Stimulated activated CD8-positive, alpha-beta memory T cell treated with anti-CD3 and anti-CD28 coated beads, Interleukin-7, amount 100 ng/mL, for 48 hours (primary cell): ENCODE results near the gene CPT1B.
A peak's percentile ranks its signal among the peaks of the same experiment; 100 is the strongest.
"Not testable (repeated sequence)": the region's sequence is repeated elsewhere in the genome, so short reads cannot be mapped to it uniquely, and the experiment has no call there.

Experiments used
- DNase-seq, 2 donors: peaks; one replicate each; pipeline ENCODE4 v3.0.0-alpha.2; 2020; ENCODE audit warnings: low read depth in 1 of 2; ENCODE audit errors: extremely low read depth in 1 of 2

Gene CPT1B

DNA sequence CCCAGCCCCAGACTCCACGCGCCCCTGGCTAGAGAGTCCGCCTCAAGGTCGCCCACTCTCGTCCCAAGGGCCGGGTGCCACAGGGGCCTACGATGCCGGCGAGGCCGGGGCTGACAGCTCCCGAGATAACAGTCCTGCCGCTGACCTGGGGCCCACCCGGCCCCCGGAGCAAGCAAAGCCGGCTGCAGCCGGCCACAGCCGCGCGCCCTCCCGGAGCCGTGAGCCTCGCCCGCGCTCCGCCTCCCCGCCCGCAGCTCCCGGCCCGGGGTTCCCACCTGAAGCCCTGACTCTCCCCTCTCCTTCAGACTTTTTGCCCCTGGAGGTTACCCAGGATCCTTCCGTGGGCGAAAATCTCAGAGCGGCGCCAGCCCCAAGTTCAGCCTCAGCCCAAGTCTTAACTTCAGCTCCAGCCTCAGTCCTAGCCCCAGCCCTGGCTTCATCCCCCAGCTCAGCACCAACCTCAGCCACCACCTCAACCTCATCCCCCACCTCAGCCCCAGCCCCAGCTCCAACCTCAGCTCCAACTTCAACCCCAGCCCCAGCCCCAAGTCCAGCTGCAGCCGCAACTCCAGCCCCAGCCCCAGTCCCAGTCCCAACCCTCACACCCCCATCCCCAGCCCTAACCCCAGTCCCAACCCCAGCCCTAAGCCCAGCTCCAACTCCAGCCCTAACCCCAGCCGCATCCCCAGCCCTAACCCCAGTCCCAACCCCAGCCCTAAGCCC, 30.8 kb downstream of the CPT1B start:
- no peak for DNase-seq

DNA sequence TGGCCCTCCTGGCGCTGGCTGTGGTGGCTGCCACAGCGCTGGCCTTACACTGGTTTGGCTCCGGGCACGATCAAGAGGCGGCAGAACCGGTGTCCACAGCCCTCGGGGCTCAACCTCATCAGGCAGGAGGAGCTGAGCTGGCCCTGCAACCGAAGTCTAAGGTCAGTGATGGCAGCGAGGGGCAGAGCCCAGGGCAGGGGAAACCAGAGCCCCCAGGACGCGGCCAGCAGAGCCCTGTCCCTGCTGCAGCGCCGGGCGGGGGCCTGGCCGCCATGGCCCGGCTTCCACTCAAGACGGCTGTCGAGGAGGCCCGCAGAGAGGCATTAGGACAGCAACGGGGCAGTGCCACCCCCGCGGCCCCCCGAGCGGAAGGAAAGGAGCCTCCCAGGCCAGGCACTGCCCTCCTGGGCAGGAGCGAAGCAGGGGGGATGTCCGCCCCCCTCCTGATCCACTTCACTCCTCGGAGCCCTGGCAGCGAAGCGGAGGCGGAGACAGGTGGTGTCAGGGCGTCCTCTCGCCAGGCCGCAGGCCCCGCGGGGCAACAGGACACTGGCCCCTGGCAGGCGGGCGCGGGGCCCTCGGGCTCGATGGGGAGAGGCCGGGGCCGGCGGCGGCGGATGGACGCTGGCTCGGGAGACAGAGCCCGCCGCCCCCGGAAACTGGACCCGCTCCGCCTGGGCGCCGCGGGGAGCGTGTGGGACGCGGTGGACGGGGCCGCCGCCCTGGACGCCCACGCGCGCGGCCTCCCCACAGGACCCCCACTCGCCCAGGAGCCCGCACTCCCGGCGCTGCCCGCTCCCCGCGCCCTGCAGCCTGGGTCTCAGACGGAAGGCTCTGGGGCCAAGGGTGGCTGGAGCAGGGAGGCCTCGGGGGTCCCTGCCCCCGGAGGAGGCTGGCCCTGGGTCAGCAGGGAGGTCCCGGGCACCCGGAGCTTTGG, 31.6 kb downstream of the CPT1B start:
- DNase-seq, result no peak

DNA sequence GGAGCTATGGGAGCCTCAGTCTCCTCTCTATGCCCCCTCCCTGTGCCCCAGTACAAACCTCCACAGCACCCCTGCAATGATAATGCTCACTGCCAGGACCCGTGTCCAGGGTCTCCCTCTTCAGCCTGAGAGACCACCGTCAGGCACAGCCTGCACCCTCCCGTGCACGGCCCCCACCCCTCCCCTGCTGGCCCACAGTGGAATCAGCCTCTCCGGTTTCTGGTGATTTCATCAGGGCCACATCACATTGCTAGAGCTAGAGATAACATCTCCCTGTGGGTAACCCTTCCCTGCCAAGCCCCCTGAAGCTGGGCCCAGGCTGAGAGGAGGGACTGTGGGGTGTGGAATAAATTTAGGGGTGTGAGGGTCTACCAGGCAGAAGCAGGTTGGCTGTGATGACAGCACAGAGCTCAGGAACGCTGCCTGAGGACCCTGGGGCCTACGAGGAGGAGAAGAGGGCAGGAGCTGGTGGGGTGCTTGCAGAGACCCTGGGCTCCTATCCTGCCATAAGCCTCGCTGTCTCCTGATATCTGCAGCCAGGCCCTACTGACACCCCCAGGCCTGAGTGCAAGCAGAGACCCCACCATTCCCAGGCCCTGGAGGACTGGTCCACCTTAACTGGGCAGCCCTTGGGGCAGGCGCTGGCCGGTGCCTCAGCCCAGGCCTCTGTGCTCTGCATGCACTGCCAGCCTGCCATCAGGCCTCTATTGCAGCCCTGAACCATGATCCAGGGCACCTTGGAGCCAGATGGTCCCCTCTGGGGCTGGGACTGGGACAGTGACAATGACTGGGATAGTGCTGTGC, 32.5 kb downstream of the CPT1B start, which contains the start of gene KLHDC7B:
TSS of gene KLHDC7B (plus strand) at position 378 of the 804 bp plus-strand sequence. CDS start at position 723, 345 bp downstream.
- no peak for DNase-seq

DNA sequence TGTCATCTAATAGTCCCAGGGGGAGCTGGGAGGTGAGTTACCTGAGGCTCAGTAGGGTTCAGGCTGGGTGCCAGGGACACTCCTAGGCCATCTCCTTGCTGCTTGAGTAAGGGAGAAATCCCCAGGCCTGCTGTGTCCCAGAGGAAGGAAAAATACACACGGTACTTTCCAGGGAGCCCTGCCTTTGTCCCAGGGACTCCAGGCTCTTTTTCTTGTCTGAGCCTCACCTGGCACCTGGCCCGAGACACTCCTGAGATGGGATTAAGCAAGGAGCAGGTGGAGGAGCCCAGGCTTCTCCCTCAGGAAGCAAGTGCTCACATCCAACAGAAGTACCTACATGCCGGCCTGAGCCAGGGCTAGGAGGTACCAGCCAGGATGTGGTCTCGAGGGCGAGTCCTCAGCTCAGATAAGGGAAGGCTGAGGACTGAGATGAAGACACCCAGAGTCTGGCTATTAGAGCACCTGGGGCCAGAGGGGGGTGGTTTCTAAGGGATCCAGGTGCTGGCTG, 33.4 kb downstream of the CPT1B start:
- DNase-seq, result no peak

DNA sequence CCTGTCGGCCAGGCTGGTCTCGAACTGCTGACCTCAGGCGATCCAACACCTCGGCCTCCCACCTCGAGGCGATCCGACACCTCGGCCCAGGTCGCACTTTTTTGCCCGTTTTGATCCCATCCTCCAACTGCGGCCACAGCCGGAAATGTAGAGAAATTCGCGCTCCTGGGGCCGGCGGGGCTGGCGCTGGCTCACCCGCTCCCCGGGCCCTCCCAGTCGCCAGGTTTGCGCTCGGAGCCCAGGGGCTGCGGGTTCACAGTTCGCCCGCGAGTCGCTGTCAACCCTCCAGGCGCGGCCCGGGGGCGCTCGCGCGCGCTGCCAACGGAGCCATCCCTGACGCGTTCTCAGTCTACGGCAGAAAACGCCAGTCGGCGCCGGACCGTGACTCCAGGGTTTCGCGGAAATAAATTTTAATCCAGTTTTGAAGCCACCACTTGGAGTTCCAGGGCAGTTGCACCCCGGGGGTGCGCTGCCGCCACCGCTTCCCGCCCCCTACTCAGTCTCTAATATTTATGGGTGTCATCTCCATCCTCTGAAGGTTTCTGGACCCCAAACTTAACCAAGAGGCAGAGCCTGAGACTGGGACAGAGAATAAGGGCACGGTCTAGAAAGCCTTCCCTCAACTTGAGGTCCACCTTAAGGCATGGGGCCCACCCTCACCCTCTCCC, 34.0 kb downstream of the CPT1B start:
- peak; percentile 73 to 84 for DNase-seq

DNA sequence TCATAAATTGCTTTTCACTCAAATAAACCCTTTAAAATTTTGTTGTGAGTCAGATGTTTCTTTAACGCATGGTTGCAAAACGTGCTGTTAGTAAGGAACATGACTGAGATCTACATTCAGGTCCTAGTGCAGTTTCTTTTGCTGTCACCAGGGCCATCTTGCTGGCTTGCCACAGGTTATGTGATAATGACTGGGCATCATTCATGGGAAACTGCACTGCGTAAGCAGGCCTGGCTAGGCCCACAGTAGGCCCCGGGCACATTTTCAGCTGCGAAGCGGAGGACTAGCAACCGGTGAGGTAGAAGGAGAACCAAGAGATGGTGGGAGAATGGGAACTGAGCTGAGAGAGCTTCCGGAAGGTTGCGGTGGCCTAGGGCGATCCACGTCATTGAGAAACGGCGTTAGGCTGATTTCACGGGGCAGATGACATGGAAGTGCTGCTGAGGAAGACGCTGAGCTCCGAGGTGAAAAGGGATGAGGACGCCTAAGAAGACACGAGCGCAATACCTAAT, 35.8 kb downstream of the CPT1B start:
- no peak for DNase-seq

DNA sequence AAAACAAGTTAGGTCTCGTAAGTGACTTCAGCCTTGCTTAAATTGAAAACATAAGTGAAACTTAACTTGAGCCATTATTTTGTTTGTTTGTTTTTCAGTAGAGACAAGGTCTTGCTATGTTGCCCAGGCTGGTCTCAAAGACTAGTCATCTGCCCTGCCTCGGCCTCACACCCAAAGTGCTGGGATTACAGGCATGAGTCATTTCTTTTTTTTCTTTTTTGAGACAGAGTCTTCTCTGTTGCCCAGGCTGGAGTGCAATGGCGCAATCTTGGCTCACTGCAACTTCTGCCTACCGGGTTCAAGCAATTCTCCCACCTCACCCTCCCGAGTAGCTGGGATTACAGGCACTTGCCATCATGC, 36.6 kb downstream of the CPT1B start:
- DNase-seq, result not testable (repeated sequence)

DNA sequence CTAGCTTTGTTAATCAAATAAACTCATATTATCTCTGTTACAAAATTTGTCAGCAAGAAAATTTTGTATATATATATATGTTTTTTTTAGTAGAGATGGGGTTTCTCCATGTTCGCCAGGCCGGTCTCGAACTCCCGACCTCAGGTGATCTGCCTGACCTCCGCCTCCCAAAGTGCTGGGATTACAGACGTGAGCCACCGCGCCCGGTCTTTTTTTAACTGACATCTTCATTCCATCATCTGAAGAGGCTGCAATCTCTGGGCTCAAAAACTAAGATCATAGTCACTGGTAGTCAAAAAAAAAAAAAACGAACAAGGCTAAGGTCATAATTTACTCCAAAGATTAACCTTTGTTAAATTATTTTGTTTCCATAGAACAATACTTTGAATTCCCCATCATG, 37.8 kb downstream of the CPT1B start:
- DNase-seq, result no peak

DNA sequence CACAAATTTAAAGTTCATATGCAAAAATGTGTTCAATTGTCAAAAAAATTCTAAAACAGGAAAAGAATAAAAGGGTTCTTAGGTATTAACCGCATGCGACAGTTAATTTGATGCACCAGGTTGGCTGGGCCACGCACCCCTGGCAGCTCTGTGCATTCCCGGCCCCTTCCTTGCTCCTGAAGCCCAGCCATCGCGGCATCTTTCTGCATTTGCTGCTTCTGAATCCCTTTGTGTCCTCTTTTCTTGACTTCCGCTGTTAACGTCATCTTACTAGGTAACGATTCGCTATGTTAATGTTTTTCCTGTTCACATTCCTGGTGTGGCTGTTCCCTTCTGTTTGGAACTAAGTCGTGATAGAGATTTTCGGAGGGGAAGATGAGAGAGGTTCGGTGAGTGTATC, 40.5 kb downstream of the CPT1B start:
- DNase-seq, result no peak

DNA sequence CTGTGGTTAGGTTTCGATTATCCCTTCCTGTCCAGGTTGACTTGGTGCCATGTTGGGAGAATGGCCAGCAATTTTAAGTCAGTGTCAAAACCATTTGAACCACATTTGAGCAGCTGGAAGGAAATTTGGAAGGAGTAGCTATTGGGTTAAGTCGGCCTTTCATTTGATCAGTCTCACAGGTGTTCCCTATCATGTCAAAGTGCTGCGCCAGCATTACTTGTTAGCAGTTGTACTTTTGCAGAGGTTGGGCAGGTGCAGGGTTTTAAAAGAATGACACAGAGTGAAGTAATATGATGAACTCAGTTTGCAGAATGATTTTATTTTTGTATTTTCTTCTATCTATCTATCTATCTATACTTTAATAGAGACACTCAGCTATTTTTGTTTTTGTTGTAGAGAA, 42.0 kb downstream of the CPT1B start:
- no peak for DNase-seq

DNA sequence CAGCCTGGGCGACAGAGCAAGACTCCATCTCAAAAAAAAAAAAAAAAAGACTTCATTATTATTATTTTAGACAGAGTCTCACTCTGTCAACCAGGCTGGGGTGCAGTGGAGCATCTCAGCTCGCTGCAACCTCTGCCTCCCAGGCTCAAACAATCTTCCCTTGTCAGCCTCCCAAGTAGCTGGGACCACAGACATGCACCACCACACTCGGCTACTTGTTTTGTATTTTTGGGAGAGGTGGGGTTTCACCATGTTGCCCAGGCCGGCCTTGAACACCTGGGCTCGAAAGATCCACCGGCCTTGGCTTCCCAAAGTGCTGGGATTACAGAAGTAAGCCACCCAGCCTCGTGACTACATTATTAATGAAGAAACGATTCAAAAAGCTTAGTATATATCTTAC, 43.1 kb downstream of the CPT1B start:
- DNase-seq, result no peak

DNA sequence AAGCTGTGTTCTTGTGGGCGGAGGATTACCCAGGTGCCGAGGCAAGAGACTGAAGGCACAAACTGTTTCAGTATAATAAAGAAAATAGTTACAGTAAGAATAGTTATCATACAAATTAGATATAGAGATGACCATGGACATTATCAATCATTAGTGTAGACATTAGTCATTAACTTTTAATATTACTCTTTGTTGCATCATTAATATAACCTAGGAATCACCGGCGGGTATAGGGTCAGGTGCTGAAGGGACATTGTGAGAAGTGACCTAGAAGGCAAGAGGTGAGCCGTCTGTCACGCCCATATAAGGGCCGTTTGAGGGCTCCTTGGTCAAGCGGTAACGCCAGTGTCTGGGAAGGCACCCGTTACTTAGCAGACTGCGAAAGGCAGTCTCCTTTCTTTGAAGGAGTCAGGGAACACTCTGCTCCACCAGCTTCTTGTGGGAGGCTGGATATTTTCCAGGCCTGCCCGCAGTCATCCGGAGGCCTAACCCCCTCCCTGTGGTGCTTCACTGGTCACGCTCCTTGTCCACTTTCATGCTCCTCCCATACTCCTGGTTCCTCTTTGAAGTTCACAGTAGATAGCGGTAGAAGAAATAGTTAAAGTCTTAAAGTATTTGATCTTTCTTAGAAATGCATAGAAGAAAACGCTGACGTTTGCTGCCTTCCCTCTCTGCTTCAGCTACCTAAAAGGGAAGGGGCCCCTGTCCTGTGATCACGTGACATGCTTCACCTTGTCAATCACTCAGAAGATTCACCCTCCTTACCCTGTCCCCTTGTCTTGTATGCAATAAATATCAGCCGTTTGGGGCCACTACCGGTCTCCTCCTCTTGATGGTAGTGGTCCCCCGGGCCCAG, 44.1 kb downstream of the CPT1B start:
- DNase-seq, result not testable (repeated sequence)

DNA sequence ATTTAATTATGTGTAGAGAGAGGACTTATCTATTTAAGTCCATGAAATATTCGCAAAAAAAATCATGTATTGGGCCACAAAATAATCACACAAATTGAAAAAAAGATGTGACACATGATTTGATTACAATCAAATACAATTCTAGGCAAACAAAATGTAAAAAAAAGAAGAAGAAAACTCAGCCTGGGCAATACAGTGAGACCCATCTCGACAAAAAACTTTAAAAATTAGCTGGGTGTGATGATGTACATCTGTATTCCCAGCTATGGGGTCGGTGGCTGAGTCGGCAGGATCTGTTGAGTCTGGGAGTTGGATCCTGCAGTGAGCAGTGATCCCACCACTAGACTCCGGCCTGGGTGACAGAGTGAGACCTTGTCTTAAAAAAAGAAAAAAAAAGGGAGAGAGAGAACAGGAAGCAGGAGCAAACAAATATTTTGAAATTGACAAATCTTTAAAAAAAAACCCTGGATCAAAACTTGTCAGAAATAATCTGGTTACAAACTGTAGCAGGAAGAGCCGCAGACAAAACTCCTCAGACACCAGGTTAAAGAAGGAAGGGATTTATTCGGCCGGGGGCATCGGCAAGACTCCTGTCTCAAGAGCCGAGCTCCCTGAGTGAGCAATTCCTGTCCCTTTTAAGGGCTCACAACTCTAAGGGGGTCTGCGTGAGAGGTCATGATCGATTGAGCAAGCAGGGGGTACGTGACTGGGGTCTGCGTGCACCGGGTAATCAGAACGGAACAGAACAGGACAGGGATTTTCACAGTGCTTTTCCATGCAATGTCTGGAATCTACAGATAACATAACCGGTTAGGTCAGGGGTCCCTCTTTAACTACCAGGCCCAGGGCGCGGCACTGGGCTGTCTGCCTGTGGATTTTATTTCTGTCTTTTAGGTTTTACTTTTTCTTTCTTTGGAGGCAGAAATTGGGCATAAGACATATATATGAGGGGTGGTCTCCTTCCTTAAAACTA, 45.1 kb downstream of the CPT1B start:
- no peak for DNase-seq

DNA sequence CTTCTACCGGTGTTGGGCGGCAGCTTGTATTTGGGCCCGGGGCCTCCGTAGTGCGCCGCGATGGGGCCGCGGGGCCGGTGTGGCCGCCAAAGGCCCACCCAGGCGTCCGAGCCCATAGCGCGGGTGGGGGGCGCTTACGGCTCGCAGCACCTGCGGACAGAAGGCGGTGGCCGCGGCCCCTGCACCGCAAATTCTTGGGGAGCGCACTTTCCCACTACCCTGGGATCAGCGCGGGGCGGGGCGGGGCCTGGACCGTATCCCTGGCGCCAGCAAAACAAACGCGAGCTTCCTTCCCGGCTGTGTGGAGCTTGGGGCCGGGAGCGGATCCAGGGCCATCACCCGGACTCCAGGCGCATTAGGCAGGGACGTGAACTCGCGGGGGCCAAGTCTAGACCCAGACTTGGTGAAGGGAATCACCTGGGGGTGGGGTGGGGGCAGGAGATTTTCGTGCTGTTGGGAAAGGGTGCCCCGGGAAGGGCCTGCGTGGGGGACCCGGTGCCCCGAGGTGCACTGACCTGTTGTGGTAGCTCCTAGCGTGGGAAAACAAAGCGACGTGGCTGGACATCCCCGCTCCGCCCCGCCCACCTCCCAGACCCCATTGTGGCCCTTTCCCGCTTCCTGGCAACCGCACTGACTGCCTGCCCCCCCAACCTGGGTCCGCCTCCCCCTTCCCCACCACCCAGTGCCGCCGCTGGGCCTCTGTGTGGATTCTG, 46.1 kb downstream of the CPT1B start:
- DNase-seq, result no peak

DNA sequence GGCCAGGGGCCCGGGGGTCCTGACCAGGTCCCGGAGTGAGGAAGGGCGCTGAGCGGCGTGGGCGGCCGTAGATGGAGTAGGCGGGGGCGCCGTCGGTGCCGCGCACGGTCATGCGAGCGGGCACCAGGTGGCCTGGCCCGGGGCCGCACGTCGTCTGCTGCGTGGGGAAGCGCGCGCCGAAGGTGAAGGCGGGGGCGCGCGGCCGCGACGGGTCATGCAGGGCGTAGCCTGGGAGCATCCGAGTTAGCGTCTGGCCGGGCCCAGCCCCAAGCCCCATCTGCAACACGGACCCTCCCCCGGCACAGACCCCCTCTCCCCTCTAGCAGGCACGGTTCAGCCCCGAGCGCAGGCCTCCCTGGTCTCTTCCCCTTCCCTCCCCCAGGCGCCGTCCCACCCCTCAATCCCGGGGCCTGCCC, 46.7 kb downstream of the CPT1B start:
- DNase-seq, result no peak

DNA sequence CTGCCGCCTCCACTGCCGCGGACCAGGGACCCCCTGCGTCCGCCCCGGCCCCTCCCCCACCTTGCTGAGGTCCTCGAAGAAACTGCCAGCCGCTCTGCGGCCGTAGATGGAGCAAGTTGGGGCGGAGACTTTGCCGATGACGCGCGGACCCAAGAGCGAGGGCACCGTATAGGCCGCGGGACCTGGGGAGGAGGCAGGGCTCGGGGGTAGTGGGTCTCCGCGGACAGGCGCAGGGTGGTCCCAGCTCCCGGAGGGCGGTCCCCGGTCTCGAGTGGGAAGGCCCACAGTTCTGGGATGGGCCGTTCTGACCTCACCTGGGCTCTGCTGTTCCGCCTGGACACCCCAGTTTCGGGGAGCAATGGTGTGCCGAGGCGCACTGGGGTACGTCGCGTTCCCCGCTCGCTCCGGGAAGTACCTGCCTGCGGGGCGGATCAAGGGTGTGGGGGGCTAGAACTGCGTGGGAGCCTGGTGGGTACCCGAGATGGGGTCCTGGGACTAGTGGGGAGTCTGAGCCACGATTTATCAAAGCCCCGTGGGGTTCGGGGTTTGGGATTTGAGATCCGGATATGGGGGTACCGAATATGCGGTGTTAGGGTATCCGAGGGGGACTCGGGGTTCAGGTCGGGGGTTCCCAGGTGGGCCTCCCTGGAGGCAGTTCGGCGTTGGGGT, 47.2 kb downstream of the CPT1B start:
- DNase-seq, result peak; percentile 74 to 87

DNA sequence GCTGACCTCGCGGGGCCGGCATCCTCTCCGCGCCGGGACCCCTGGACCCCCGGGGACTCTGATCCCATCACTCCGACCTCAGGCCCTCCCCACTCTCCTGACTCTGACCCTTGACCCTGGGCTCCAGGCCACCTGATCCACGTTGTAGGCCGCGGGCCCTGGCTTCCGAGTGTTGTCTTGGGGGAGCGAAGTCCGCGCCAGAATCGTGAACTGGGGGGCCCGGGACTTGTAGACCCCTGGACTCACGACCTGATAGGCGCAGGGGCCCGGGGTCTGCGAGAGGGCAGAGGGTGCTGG, 47.7 kb downstream of the CPT1B start:
- no peak for DNase-seq
